HG03064 (cell line): ENCODE data around the gene FOXA1.

ENCODE experiments used
- ATAC-seq: cut with Tn5 transposase; IDR thresholded peaks from one replicate; pipeline ENCODE4 v1.9.1; 2021; ENCODE audit warnings: low read depth; ENCODE audit not compliant: unreplicated experiment

The FOXA1 gene

DNA sequence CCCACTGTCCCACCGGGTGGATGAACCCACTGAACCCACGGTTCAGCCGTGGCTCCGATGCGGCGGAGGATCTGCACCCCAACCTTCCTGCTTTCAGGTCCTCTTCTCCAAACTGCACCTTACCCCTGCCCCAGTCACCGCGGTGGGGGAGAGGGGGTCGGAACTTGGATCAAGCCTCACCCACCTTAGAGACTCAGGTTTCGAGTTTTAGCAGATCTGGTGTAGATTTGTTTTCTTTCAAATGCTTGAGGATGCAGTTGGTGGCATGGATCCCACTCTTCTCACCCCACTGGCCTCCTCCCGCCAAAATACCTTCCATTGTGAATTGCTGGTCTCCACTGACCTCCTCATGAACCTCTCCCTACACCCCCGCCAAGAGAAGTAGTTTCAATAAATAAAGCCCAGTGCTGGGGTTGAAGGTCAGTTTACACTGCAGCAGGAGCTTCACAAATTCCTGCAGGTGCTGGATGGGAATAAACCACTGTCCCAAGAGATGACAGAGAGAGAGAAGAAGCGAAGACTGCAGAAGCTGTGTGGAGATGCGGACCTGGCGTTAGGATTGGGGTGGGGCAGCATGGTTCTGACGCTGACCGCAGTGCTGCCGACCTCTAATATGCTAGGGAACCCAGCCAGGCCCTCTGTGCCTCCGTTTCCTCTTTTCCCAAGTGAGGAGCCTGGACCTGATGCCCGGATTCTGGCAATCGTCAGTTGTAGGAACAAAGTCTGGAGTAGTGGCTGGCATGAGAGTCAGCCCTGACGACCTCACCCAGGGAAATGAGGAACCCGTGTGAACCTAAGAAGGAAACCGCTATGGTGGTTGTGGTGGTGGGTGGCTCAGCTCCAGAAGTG, 7.8 kb upstream of the FOXA1 start:
- ATAC-seq = no peak

DNA sequence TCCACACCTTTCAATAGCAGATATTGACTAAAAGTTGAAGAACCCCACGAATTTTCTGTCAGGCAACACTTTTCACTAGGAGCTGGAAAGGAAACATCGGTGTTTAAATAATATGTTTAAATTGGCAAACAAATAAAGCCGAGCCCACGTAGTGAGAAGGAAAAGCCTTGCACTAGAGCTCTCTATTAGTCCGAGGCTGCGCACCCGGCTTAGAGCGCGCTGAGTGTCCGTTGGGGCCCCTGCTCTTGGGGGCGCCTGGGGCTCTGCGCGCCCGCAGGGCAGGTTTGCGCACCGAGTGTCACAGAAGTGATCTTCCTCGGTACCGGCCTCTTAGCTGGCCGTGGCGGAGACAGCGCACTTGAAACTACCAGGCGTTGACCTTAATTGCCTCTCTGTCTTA, 6.8 kb upstream of the FOXA1 start:
- ATAC-seq = no peak

DNA sequence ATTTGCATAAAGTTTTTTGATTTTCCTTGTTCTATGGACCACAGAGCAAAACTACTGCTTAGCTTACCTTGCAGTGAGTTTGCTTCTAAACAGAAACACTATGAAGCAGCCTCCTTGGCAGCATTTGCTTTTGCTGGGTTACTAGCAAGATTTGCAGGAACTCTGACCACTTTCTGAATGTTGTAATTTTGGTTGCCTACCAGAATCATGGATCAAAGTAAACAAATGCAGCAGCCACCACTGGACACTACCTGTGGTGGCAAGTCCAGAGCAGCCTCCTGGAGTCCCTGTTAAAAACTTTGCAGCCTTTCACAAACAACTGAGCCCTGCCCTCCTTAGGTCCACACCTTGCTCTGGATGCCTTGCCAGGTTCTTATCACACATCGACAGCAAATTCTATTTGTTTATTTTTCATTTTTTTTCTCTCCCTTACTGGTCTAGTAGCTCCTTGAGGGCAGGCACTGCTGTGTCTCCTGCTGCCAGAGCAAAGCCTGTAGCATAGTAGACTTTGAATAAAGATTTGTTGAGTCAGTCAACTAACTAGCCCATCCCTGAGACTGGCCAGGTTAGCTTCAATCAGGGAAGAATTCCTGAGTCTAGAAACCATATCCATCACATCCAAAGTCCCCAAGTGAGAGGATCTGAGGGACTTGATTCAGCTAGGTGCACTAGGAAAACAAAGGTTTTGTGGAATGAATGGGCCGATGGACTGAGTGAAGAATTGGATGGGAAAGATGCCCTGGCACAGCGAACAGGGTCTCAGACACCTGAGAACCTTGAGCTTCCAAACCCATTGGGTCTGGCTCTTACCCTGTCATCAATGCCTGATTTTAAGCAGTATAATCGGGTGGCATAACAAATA, 6.1 kb upstream of the FOXA1 start:
- ATAC-seq = no peak

DNA sequence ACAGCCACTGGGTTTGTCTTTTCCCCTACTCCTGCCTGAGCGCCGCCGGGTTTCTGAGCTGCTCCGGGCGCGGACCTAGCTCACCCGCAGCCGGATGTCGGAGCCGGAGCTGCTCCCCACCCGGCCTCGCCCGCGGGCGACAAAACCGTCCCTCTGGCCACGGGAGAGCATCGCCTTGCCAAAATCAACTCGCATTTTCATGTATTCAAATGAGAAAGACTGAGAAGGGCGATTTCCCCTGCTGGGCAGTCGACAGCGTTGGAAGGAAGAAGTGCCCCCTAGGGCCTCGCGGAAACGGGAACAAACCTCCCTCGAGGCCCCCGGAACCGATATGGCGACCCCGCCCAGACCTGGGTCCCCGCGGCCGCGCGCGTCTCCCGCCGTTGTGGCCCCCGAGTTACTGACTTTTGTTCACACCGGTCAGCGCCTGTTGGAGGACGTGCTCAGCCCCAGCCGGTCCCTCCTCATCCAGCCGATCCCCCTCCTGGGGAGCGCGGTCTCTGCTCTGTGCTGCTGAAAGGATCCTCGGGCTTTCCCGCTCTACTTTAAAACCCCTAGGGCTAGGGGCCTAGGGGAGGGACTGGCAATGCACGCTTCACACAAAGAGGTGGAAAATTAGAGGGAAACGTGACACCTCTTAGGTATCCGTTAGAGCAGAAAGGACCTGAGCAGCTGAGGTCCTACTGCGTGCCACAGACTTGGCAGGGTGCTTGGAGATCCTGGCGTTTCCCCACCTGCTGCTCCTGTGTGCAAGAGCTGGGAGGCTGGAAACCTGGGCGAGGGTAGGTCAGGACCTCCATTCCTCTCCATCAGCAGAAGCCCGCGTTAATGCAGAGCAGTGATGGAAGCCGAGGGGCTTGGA, 4.7 kb upstream of the FOXA1 start:
- no peak for ATAC-seq

DNA sequence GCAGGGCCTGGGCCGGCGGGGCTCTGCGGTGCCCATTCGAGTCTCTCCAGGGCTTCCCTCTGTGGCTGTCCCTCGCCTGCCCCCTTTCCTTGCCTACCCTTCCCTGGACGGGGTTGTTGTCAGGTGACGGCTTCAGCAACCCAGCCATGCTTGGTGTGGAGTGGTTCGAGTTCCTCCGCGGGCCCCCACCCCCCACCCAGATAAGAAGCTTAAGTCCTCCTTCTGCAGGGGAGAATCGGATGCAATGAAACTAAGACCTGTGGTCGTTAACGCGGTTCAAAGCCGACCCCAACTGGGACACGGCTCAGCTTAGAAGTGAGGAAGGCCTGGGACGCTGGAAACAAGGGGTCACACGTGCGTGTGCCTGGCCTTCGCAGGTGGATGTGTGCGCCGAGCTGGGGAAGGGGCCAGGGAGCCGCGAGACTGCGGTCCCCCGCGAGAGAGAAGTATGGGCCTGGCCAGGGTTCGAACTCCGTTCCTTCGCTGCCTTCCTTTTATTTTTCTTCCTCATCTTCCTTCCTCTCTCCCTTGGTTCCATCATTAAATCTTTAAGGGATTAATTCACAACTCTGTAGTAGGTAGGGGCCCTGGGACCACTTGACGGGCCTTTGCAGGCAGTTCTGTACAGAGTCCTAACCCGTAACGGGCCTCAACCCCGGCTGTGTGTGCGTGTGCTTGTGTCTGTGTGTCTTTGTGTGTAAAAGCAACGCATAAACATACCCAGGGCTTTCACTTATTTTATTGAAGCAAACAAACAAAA, 3.9 kb upstream of the FOXA1 start:
- ATAC-seq = no peak

DNA sequence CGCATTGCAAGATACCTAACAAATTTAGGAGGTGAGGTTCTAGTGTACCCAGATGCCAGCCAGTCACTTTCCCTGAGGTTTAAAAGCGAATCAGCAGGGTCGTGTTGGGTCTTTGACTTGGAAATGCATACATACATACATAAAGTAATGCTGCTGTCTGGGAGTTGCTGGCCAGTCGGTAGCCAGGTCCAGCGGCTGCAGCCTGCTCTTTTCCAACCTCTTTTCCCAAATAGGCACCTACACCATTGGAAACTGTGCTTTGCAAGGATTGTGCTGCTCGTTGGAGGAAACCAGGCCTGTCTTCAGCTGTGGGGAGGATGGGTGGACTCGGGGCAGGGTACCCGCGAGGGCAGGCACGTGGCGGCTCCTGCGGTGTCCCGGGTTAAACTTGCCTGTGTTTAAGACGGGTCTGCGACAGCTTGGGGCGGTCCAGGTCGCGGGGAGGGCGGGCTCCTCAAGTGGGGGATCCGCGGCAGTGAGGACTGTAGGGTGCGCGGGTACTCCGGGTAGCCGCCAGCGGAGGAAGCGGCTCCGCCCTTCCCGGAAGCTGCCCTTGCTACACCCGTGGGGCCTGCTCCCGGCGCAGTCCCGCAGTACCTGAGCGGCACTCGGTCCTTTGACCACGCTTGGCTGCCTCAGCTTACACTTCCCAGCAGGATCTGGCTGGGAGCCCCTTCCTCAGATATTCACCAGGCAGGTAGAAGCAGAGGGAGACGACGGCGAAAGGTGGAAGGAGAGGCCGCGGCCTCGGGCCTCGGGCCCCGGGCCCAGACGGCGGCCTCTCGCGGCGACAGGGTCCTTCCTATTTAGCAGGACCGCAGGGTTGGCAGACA, 3.1 kb upstream of the FOXA1 start:
- ATAC-seq = no peak

DNA sequence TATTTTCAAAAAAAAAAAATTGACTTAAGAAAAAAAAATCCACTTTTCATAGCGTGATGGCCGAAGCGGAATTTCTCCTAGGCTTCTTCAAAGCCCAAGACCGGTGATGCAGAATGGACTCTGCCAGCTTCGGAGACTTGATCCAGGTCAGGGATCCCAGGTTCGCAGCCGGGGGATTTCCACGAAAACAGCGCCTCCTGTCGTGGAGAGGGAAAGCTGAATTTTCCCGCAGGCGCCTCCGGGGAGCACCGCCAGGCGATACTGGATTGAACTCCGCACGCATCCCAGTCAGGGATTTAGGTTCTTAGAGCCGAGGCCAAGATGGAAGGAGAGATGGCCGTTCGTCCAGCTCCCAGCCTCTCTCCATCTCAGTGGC, 2.5 kb upstream of the FOXA1 start:
- ATAC-seq = no peak

DNA sequence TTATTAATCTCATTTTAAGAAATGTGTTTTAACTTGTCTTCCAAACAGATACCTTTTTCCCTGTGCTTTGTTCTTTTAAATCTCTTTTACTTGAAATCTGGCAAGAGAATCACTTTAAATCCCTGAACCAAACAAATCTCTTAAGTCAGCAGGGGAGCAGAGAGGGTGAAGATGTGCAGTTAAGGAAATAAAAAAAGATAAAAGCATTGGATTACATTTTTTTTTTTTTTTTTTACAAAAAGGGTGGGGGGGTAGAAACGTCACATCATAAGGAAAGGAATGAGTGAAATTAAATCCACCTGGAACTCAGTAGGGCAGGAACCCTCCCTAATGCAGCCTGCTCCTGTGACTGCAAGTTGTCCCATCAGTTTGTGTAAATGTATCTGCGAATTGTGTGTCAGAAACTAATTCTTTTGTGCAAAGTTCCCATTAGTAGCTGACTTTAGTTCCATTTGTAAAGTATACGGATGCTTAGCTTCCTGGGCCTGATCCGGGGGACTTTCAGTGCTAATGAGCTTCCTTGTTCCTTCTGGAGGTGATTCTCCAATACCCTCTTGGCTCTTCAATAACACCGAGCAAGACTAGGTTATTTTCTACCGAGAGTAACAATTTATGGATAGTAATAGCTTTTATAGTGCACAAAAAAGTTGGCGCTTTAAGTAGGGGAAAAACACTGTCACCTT, 1.9 kb upstream of the FOXA1 start:
- ATAC-seq = no peak

DNA sequence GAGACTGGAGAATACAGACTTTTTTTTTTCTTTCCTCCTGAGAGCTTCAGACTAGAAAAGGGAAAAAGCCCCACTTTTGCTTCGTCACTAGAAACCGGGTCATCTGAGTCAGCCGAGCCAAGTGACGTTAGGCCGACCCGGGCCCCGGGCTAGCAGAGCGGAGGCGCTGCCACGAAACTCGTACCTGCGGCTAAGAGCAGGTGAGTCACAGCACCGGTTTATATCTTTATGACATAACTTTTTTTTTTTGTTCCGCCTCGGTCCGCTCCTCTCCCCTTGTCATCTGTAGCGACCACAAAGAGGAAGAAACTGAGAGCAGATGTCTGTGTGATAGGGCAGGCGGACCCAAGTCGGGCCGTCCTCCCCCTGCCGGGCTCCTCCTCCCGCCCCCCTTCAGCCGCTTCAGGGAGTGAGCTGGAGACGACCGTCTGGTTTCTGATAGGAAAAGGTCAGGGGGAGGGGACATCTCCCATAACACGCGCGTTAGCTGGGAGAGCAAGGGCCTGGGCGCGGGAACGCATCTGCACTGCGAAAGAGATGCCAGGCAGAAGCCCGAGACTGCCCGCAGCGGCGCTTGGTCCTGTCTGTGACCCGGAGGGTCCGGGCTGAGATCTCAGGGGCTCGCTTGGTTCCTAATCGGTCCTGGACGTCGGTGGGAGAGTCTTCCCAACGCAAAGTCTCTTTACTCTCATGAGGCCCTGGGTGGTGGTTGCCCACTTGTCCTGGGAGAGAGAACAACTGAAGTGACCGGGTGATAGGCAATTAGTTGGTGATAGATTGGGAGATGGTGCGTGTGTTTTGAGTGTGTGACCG, 966 bp upstream of the FOXA1 start:
- ATAC-seq = no peak

DNA sequence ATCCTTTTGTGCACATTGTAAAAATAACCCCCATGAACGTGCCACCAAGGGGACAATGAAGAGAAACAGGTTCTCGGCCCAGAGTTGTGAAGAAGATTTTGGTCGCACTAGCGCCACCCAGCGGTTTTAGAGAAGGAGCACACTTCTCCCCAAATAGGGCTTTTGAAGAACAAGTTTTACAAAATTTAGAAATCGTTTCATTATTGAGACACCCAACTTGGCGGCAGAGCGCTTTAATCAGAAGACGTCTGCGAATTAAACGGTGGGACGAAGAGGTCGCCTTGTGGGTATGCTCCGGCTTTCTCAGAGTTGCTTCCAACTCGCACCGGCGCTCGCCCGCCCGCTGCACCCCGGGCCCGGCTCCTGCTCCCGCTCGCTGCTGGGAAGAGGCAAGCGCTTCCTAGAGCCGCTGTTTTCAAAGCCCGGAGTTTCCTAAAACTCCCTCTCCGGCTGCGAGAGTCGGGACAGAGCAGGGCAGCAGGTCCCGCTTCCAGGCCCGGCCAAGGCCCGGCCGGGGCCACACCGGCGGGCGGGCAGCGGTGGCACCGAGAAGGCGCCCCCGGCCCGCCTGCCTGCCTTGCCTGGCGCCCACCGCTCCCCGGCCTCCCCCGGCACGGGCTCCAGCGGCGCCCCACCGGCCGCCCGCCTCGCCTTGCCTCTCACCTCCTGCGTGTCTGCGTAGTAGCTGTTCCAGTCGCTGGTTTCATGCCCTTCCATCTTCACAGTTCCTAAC, 645 bp downstream of the FOXA1 start:
- ATAC-seq = no peak

DNA sequence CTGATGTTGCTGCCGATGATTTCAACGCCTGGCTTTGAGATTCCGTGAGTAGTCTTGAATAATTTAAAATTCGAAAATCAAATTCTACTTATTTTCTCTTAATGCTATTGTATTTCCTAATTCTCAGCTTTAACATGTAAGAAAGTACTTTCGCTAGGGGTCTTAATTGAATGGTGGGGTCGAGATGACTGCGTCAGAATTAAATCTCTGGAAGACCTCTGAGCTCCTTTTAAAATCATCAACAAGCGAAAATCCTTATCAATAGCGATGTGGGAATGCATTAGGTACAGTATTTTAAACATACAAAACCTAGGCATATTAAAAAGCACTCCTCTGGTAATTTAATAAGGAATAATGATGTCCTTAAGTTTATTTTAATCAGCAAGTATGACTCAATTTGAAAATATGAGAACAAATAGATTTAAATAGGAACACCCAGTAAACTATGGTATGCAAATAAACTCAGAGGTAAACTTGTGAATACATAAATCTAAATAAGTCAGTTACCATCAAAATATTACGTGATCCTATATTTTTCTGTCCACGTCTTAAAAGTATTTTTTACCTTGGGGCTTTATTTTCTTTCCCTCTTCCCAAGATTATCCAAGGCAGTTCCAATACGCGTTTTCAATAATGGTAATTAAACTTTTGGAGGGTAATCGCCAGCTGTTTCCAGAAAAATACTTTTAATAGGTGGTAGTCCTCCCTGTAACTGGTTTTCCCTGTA, 1.4 kb downstream of the FOXA1 start:
- no peak for ATAC-seq

DNA sequence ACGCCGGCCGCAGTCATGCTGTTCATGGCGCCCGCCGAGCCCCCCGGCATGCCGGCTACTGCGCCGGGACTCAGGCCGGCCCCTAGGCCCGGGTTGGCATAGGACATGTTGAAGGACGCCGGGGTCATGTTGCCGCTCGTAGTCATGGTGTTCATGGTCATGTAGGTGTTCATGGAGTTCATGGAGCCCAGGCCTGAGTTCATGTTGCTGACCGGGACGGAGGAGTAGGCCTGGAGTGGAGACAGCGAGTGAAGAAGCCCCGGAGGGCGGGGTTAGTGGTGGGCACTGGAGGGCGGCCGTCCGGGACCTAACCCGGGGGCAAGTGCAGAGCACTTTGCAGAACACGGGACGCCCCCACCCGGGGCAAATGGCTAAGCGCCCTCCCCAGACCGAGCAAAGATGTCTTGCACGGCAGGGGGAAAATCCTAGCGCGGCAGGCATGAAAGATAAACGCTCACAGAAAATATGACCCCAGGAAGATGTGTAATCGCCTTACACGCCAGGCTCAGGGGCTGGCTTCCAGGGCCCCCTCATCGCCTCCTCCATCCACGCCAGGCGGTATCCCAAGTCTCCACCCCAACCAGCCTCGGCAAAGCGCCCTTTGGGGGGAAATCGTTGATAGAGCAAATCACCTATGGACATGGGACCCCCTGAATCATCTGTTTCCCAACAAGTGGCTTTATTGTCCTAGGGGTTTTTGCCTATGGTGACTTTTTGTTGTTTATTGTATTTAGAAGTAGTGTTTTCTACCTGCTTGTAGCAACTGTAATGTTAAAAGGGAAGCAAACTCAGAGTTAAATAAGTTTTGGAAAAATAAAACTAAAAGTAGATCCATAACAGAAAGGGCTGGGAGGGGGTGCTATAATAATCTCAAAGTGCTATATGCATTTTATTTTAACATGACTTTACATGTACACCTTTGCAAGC, 2.3 kb downstream of the FOXA1 start:
- ATAC-seq = no peak

DNA sequence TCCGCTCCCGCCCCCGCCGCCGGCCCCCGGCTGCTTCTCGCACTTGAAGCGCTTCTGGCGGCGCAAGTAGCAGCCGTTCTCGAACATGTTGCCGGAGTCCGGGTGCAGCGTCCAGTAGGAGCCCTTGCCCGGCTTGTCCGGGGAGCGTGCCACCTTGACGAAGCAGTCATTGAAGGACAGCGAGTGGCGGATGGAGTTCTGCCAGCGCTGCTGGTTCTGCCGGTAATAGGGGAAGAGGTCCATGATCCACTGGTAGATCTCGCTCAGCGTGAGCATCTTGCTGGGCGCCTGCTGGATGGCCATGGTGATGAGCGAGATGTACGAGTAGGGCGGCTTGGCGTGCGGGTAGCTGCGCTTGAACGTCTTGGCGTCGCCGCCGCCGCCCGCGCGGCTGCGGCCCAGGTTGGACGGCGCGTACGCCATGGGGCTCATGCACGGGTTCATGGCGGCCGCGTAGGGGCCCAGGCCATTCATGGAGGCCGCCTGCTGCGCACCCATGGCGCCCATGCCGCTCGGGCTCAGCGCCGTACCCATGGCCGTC, 3.0 kb downstream of the FOXA1 start:
- no peak for ATAC-seq

DNA sequence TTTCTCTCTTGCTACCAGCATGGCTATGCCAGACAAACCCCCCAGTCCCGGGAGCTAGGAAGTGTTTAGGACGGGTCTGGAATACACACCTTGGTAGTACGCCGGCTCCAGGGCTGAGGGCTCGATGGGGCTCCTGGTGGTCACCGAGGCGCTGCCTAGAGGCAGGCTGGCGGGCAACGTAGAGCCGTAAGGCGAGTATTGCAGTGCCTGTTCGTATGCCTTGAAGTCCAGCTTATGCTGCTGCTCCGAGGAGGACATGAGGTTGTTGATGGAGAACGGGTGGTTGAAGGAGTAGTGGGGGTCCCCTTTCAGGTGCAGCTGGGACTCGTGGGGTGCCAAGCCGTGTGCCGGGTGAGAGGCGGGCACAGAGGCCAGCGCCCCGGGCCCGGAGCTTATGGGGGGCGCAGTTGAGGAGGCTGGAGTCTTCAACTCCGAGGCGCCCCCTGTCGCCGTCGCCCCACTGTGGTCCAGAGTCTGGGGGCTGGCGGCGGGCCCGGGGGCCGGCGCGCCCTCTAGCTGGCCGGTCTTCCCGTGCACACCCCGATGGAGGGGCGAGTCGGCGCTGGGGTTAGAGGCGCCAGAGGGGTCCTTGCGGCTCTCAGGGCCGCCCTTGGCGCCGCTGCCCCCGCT, 3.6 kb downstream of the FOXA1 start:
- ATAC-seq = no peak
